ENCODE data around the gene ZNF263. TPM values are rescaled to one million over a fixed set of nuclear protein-coding genes. Genes with fewer than 3 reads are reported as not detected.
A peak's percentile ranks its signal among the peaks of the same experiment; 100 is the strongest.

The ZNF263 gene
- total RNA-seq, 1 experiment from 2014 or later, result 52.2 TPM

- no peaks in the 10 kb centered on the region for H4K20me1 ChIP-seq (ENCODE audit: low read length)
- ChIA-PET POLR2A (ENCODE audit: unreplicated experiment) (no interaction called here), CTCF (no interaction called here)
- no peaks in the 10 kb centered on the region for H3K4me1 ChIP-seq (ENCODE audit: insufficient read depth, low read length)
- H3K36me3 ChIP-seq (ENCODE audit: low read depth, low read length), result peaks cover 38% of the 10 kb centered on the region
- intact Hi-C loops (cut with micrococcal nuclease), result no loop called here
- ATAC-seq, result no peak
- H3K79me2 ChIP-seq (ENCODE audit: low read length), result peaks cover 12% of the 10 kb centered on the region; the same call in 1 of the 2 replicates
- no peak overlapping the region for H3K4me2 ChIP-seq (ENCODE audit: low read length)
- no peak overlapping the region for H3K27ac ChIP-seq (ENCODE audit: low read length)
- no peaks in the 10 kb centered on the region for H3F3A ChIP-seq (ENCODE audit: low read length, unreplicated experiment)
- H2AFZ ChIP-seq (ENCODE audit: low read length), result no peak overlapping the region
- TF ChIP-seq, protein P1, sequence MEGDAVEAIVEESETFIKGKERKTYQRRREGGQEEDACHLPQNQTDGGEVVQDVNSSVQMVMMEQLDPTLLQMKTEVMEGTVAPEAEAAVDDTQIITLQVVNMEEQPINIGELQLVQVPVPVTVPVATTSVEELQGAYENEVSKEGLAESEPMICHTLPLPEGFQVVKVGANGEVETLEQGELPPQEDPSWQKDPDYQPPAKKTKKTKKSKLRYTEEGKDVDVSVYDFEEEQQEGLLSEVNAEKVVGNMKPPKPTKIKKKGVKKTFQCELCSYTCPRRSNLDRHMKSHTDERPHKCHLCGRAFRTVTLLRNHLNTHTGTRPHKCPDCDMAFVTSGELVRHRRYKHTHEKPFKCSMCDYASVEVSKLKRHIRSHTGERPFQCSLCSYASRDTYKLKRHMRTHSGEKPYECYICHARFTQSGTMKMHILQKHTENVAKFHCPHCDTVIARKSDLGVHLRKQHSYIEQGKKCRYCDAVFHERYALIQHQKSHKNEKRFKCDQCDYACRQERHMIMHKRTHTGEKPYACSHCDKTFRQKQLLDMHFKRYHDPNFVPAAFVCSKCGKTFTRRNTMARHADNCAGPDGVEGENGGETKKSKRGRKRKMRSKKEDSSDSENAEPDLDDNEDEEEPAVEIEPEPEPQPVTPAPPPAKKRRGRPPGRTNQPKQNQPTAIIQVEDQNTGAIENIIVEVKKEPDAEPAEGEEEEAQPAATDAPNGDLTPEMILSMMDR (conservative IDR thresholded peaks at IDR 0.05; ENCODE audit: low read depth, low read length), result no peak
- TF ChIP-seq EZH2phosphoT487 (IDR thresholded peaks at IDR 0.05; ENCODE audit: borderline replicate concordance, low read length) (no peak), EZH2 (IDR thresholded peaks at IDR 0.05; ENCODE audit: low read length, unreplicated experiment) (no peak)
- H3K9me3 ChIP-seq (ENCODE audit: low read length), result peaks cover 3% of the 10 kb centered on the region
- no peaks in the 10 kb centered on the region for H3K27me3 ChIP-seq (ENCODE audit: low read length)
- DNase-seq, result no peak
- no peaks in the 10 kb centered on the region for H3K9me2 ChIP-seq (replicated peaks; ENCODE audit: low read length)
- BruUV-seq (replicated peaks), result no TSS peak
- no peak overlapping the region for H3K9ac ChIP-seq (ENCODE audit: low read length)
- no peak overlapping the region for H3K4me3 ChIP-seq (ENCODE audit: low read length)
These were observed 11.9 kb downstream of the ZNF263 start for GRCh38 chr16:3295209-3295608.

GRCh38 chr16:3295783-3296182 is 12.5 kb downstream of the ZNF263 start:
- Histone ChIP-seq H2AFZ (ENCODE audit: low read length) (no peak overlapping the region), H3K9ac (ENCODE audit: low read length) (no peak overlapping the region), H3K27me3 (ENCODE audit: low read length) (no peaks in the 10 kb centered on the region), H3K4me1 (ENCODE audit: insufficient read depth, low read length) (no peaks in the 10 kb centered on the region), H3K4me2 (ENCODE audit: low read length) (no peak overlapping the region), H3K27ac (ENCODE audit: low read length) (no peak overlapping the region), H3K9me2 (replicated peaks; ENCODE audit: low read length) (no peaks in the 10 kb centered on the region), H3K36me3 (ENCODE audit: low read depth, low read length) (peaks cover 34% of the 10 kb centered on the region), H3K9me3 (ENCODE audit: low read length) (no peaks in the 10 kb centered on the region), H3K4me3 (ENCODE audit: low read length) (no peak overlapping the region), H3F3A (ENCODE audit: low read length, unreplicated experiment) (no peaks in the 10 kb centered on the region), H3K79me2 (ENCODE audit: low read length) (0 out of 2 replicates have a peak, but pooled peaks cover 7% of the 10 kb centered on the region), H4K20me1 (ENCODE audit: low read length) (no peaks in the 10 kb centered on the region)
- ChIA-PET POLR2A (ENCODE audit: unreplicated experiment) (no interaction called here), CTCF (no interaction called here)
- TF ChIP-seq, protein P1 (conservative IDR thresholded peaks at IDR 0.05; ENCODE audit: low read depth, low read length), result no peak
- no peak for TF ChIP-seq EZH2 (IDR thresholded peaks at IDR 0.05; ENCODE audit: low read length, unreplicated experiment)
- no peak for TF ChIP-seq EZH2phosphoT487 (IDR thresholded peaks at IDR 0.05; ENCODE audit: borderline replicate concordance, low read length)
- ATAC-seq, result no peak
- no TSS peak for BruUV-seq (replicated peaks)
- intact Hi-C loops (cut with micrococcal nuclease), result no loop called here
- DNase-seq, result no peak

DNA sequence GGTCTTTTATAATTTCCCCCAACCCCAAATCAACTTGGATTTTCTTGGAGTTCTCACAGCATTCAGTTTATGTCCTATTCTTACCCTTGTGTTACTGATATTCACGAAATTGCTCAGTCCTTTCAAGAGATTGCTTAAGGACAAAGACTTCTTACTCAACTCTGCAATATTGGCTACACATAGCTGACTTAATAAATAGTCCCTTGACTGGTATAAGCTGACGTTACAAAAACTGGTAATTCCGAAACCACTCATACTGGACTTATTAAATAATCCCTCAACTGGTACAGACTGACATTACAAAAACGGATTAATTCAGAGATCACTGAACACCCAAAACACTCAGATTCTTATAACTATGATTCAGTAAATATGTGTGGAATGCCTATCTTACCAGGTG is 21.1 kb downstream of the ZNF263 start:
- ChIA-PET CTCF (no interaction called here), POLR2A (ENCODE audit: unreplicated experiment) (no interaction called here)
- H3K79me2 ChIP-seq (ENCODE audit: low read length), result peaks cover 39% of the 10 kb centered on the region
- peak overlapping the region; percentile 87 for H3K4me2 ChIP-seq (ENCODE audit: low read length)
- no peaks in the 10 kb centered on the region for H3K9me3 ChIP-seq (ENCODE audit: low read length)
- H2AFZ ChIP-seq (ENCODE audit: low read length), result peak overlapping the region; percentile 85
- H3K9me2 ChIP-seq (replicated peaks; ENCODE audit: low read length), result no peaks in the 10 kb centered on the region
- ATAC-seq, result no peak; the same call in 1 of the 2 replicates
- intact Hi-C loops (cut with micrococcal nuclease), result no loop called here
- no peak for DNase-seq
- no peaks in the 10 kb centered on the region for H3F3A ChIP-seq (ENCODE audit: low read length, unreplicated experiment)
- no peaks in the 10 kb centered on the region for H3K27me3 ChIP-seq (ENCODE audit: low read length)
- peak overlapping the region; percentile 80; the same call in 1 of the 2 replicates for H3K27ac ChIP-seq (ENCODE audit: low read length)
- no peaks in the 10 kb centered on the region for H4K20me1 ChIP-seq (ENCODE audit: low read length)
- TF ChIP-seq EZH2 (IDR thresholded peaks at IDR 0.05; ENCODE audit: low read length, unreplicated experiment) (no peak), EZH2phosphoT487 (IDR thresholded peaks at IDR 0.05; ENCODE audit: borderline replicate concordance, low read length) (no peak)
- TF ChIP-seq, protein P1 (conservative IDR thresholded peaks at IDR 0.05; ENCODE audit: low read depth, low read length), result no peak
- H3K36me3 ChIP-seq (ENCODE audit: low read depth, low read length), result peaks cover 45% of the 10 kb centered on the region
- no TSS peak for BruUV-seq (replicated peaks)
- peak overlapping the region; percentile 84 for H3K4me3 ChIP-seq (ENCODE audit: low read length)
- peak overlapping the region; percentile 95 for H3K9ac ChIP-seq (ENCODE audit: low read length)
- peaks cover 6% of the 10 kb centered on the region for H3K4me1 ChIP-seq (ENCODE audit: insufficient read depth, low read length)

Data from PC-3 (cell line).